GM12878 (cell line): ENCODE measurements around the gene AIFM3. TPM values are rescaled to one million over a fixed set of nuclear protein-coding genes. Genes with fewer than 3 reads are reported as not detected.

Experiments used
- BHLHE40 ChIP-seq, 2 experiments: fragments of 450-650 bp in 1 of 2; IDR thresholded peaks; 2 replicates each; pipeline ENCODE4 v1.6.1; 2011 to 2017; ENCODE audit warnings: low read depth in 2 of 2, borderline replicate concordance in 1 of 2, improper control_type of control experiment in 1 of 2, low read length in 1 of 2, mild to moderate bottlenecking in 1 of 2
- EED ChIP-seq: sonication (generic); IDR thresholded peaks from 2 replicates; pipeline ENCODE4 v1.6.1; 2016; ENCODE audit warnings: antibody characterized with exemption, low read depth
- HDAC2 ChIP-seq: fragments of 200-600 bp; sonication (generic); IDR thresholded peaks from 2 replicates; pipeline ENCODE4 v1.6.1; 2017
- NFIC ChIP-seq: IDR thresholded peaks from 2 replicates; pipeline ENCODE4 v1.6.1; 2012; ENCODE audit warnings: low read depth, mild to moderate bottlenecking, inconsistent platforms, low read length, moderate library complexity
- NFYB ChIP-seq: IDR thresholded peaks from 2 replicates; pipeline ENCODE4 v1.6.1; 2011; ENCODE audit warnings: low read depth, mild to moderate bottlenecking, low read length, improper control_type of control experiment, moderate library complexity; ENCODE audit not compliant: insufficient read depth
- ZNF592 ChIP-seq: fragments of 450-650 bp; IDR thresholded peaks from 2 replicates; pipeline ENCODE4 v1.6.1; 2017; ENCODE audit warnings: mild to moderate bottlenecking, moderate library complexity
- polyA plus RNA-seq, 11 experiments: library from polyadenylated mRNA; depleted of rRNA in 4 of 11; unstranded in 6 of 11; stranded (reverse) in 5 of 11; fragments of >200 nt; fragmentation: Nextera tagmentation in 4 of 11; fragmentation: Illumina TruSeq in 1 of 11; extraction: Ambion mirVana in 4 of 11; extraction: Trizol in 1 of 11; gene quantifications; 1 replicate in 1 of 11; 2 replicates in 10 of 11; pipeline versions ENCODE4 v1.2.1 to v1.2.3, GENCODE V29; 2011 to 2016; ENCODE audit warnings: inconsistent platforms in 2 of 11, missing spikeins in 2 of 11, low read depth in 1 of 11
- total RNA-seq, 4 experiments: library from RNA; depleted of rRNA in 3 of 4; stranded (reverse); fragments of >200 nt in 3 of 4; fragmentation: Illumina TruSeq in 1 of 4; extraction: Trizol in 1 of 4; gene quantifications; 2 replicates each; pipeline versions ENCODE4 v1.2.1 to v1.2.3, GENCODE V29; 2013 to 2021
- TF ChIP-seq, protein P1 (sequence below): fragments of 450-650 bp; IDR thresholded peaks from 2 replicates; pipeline ENCODE4 v1.6.1; 2018; ENCODE audit warnings: borderline replicate concordance, mild to moderate bottlenecking; ENCODE audit not compliant: partially characterized antibody
- TF ChIP-seq, protein P2 (sequence below): IDR thresholded peaks from 2 replicates; pipeline ENCODE4 v1.6.1; 2012; ENCODE audit warnings: low read length, inconsistent platforms
- TF ChIP-seq, protein P3 (sequence below): IDR thresholded peaks from 2 replicates; pipeline ENCODE4 v1.6.1; 2012; ENCODE audit warnings: low read depth, low read length, improper control_type of control experiment

The AIFM3 gene
- total and polyA plus RNA-seq, 10 of the 15 experiments (the other 5 are each of a cell fraction or from before 2014, with no cell fraction given): 0.06 to 0.34 (median 0.21) TPM; not detected in 6

GRCh38 chr22:20972933-20973577 is 6.0 kb downstream of the AIFM3 start (continued):
- TF ChIP-seq, protein P1, sequence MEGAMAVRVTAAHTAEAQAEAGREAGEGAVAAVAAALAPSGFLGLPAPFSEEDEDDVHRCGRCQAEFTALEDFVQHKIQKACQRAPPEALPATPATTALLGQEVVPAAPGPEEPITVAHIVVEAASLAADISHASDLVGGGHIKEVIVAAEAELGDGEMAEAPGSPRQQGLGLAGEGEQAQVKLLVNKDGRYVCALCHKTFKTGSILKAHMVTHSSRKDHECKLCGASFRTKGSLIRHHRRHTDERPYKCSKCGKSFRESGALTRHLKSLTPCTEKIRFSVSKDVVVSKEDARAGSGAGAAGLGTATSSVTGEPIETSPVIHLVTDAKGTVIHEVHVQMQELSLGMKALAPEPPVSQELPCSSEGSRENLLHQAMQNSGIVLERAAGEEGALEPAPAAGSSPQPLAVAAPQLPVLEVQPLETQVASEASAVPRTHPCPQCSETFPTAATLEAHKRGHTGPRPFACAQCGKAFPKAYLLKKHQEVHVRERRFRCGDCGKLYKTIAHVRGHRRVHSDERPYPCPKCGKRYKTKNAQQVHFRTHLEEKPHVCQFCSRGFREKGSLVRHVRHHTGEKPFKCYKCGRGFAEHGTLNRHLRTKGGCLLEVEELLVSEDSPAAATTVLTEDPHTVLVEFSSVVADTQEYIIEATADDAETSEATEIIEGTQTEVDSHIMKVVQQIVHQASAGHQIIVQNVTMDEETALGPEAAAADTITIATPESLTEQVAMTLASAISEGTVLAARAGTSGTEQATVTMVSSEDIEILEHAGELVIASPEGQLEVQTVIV: no peak
- TF ChIP-seq EED: no peak
- TF ChIP-seq, protein P2, sequence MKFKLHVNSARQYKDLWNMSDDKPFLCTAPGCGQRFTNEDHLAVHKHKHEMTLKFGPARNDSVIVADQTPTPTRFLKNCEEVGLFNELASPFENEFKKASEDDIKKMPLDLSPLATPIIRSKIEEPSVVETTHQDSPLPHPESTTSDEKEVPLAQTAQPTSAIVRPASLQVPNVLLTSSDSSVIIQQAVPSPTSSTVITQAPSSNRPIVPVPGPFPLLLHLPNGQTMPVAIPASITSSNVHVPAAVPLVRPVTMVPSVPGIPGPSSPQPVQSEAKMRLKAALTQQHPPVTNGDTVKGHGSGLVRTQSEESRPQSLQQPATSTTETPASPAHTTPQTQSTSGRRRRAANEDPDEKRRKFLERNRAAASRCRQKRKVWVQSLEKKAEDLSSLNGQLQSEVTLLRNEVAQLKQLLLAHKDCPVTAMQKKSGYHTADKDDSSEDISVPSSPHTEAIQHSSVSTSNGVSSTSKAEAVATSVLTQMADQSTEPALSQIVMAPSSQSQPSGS: no peak
- TF ChIP-seq HDAC2: no peak
- TF ChIP-seq NFIC: no peak
- TF ChIP-seq ZNF592: no peak
- no peak for TF ChIP-seq NFYB
- TF ChIP-seq, protein P3, sequence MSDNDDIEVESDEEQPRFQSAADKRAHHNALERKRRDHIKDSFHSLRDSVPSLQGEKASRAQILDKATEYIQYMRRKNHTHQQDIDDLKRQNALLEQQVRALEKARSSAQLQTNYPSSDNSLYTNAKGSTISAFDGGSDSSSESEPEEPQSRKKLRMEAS: no peak
- TF ChIP-seq BHLHE40 (IDR thresholded peaks at IDR 0.05; ENCODE audit: borderline replicate concordance in 1 of 2, low read depth in 2 of 2, low read length in 1 of 2): no peak
